ENCODE results near the gene IL6ST.
A peak's percentile ranks its signal among the peaks of the same experiment; 100 is the strongest.

The IL6ST gene

DNA sequence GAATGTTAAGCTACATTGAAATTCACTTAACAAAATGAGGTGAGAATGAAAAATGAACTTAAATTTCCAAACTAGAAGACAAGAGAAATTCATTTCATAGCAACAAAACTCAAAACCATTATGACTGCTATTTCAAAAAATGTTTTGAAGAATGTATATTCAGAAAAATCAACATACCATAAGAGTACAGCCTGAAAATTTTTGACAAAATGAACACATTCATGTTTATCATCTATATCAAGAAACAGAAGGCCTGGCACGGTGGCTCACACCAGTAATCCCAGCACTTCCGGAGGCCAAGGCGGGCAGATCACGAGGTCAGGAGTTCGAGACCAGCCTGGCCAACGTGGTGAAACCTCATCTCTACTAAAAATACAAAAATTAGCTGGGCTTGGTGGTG lies 4.2 kb upstream of the IL6ST start:
- TF ChIP-seq, protein P1, sequence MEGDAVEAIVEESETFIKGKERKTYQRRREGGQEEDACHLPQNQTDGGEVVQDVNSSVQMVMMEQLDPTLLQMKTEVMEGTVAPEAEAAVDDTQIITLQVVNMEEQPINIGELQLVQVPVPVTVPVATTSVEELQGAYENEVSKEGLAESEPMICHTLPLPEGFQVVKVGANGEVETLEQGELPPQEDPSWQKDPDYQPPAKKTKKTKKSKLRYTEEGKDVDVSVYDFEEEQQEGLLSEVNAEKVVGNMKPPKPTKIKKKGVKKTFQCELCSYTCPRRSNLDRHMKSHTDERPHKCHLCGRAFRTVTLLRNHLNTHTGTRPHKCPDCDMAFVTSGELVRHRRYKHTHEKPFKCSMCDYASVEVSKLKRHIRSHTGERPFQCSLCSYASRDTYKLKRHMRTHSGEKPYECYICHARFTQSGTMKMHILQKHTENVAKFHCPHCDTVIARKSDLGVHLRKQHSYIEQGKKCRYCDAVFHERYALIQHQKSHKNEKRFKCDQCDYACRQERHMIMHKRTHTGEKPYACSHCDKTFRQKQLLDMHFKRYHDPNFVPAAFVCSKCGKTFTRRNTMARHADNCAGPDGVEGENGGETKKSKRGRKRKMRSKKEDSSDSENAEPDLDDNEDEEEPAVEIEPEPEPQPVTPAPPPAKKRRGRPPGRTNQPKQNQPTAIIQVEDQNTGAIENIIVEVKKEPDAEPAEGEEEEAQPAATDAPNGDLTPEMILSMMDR (IDR thresholded peaks at IDR 0.05; ENCODE audit: low read depth, low read length, poor library complexity, severe bottlenecking): no peak
- TF ChIP-seq EZH2phosphoT487 (IDR thresholded peaks at IDR 0.05; ENCODE audit: borderline replicate concordance, low read length): no peak
- no peaks in the 10 kb centered on the region for H4K20me1 ChIP-seq (ENCODE audit: control insufficient read depth, insufficient read depth, low read depth, low read length)
- peaks cover 4% of the 10 kb centered on the region; the same call in 1 of the 2 replicates for H3K4me1 ChIP-seq (ENCODE audit: control insufficient read depth, low read length)
- no peak overlapping the region for H3K4me2 ChIP-seq (ENCODE audit: low read length)
- H3K27ac ChIP-seq (ENCODE audit: low read depth, low read length): no peak overlapping the region
- H3K9me2 ChIP-seq (replicated peaks; ENCODE audit: control insufficient read depth, low read length): no peaks in the 10 kb centered on the region
- no peak overlapping the region for H3K4me3 ChIP-seq (ENCODE audit: low read length)
- peaks cover 7% of the 10 kb centered on the region for H3K79me2 ChIP-seq (ENCODE audit: control insufficient read depth, low read length)
- no peaks in the 10 kb centered on the region; the same call in 1 of the 2 replicates for H3K27me3 ChIP-seq (ENCODE audit: control insufficient read depth, low read length)
- no peaks in the 10 kb centered on the region for H3K9me3 ChIP-seq (ENCODE audit: control insufficient read depth, insufficient read depth, low read length)
- 0 out of 2 replicates have a peak, but pooled peaks cover 1% of the 10 kb centered on the region for H3F3A ChIP-seq (ENCODE audit: control insufficient read depth, insufficient read depth)
- H3K36me3 ChIP-seq (ENCODE audit: control insufficient read depth, low read length): no peaks in the 10 kb centered on the region

DNA sequence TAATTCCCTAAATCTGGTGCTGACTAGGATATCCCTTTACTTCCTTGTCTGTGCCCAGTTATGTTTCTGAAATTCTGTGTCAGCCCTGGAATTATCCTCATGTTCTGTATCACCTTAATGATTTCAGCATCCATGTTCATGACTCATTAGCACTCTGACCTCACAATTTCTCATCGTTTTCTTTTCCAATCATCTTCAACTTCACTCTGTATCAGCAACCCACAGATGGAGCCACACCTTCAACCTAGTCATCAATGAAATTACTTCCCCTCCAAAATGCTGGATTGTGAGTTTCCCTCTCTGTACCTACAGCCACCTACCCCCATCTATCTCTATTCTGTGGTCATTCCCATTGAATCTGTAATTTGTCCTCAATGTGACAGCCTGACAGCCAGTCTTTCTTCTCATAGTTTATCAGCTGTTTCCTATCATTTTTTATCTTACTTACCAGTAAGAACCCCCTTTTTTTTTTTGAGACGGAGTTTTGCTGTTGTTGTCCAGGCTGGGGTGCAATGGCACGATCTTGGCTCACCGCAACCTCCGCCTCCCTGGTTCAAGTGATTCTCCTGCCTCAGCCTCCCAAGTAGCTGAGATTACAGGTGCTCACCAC lies 3.1 kb upstream of the IL6ST start:
- H3K4me3 ChIP-seq (ENCODE audit: low read length): no peak overlapping the region
- peaks cover 14% of the 10 kb centered on the region for H3K4me1 ChIP-seq (ENCODE audit: control insufficient read depth, low read length)
- no peak overlapping the region for H3K27ac ChIP-seq (ENCODE audit: low read depth, low read length)
- H4K20me1 ChIP-seq (ENCODE audit: control insufficient read depth, insufficient read depth, low read depth, low read length): no peaks in the 10 kb centered on the region
- no peak overlapping the region for H3K4me2 ChIP-seq (ENCODE audit: low read length)
- peaks cover 19% of the 10 kb centered on the region for H3K79me2 ChIP-seq (ENCODE audit: control insufficient read depth, low read length)
- H3K27me3 ChIP-seq (ENCODE audit: control insufficient read depth, low read length): no peaks in the 10 kb centered on the region; the same call in 1 of the 2 replicates
- H3F3A ChIP-seq (ENCODE audit: control insufficient read depth, insufficient read depth): 0 out of 2 replicates have a peak, but pooled peaks cover 5% of the 10 kb centered on the region
- no peak for TF ChIP-seq EZH2phosphoT487 (IDR thresholded peaks at IDR 0.05; ENCODE audit: borderline replicate concordance, low read length)
- TF ChIP-seq, protein P1 (IDR thresholded peaks at IDR 0.05; ENCODE audit: low read depth, low read length, poor library complexity, severe bottlenecking): no peak
- H3K36me3 ChIP-seq (ENCODE audit: control insufficient read depth, low read length): no peaks in the 10 kb centered on the region
- no peaks in the 10 kb centered on the region for H3K9me3 ChIP-seq (ENCODE audit: control insufficient read depth, insufficient read depth, low read length)
- H3K9me2 ChIP-seq (replicated peaks; ENCODE audit: control insufficient read depth, low read length): no peaks in the 10 kb centered on the region

DNA sequence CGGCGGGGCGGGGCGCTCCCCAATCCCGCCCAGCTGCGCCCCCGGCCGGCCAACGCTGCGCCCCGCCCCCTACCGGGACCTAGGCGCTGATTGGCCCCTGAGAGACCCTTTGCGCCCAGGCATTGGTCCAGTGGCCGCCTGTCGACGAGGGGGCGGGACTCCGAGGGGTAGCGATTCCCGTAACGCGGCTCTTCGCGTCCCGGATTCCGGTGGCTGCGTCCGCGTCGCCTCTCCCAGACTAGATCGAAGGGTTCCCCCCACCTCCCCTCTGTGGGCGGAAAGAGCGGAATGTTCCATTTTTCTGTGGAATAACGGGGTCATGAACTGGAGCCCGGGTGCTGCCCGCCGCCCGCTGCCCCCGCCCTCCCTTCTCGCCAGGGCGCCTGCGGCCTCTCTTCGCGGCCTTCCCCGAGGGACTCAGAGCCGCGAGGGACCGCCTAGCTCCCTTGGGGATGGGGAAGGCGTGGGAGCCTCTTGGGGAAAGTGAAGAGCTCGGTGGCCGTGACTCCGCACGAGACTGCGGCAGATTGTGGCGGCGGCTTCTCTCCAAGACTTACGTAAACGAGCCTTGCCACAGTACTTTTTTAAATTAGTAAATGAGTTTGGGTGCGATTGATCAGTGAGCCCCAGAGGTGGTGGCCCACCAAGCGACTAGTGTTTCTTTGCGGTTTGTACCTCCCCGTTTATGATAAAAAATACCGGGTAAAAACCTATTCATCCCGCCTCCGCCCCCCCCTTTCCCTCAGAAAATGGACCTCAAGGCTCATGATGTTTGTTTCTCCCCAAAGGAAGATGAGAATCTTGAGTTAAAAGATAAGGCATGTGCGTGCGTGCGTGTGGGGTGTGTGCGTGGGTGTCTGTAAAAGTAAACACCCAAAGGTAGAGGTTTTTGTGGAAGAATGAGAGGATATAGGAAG lies 493 bp upstream of the IL6ST start:
- Histone ChIP-seq H3K27ac (ENCODE audit: low read depth, low read length) (peak overlapping the region; percentile 52), H4K20me1 (ENCODE audit: control insufficient read depth, insufficient read depth, low read depth, low read length) (no peaks in the 10 kb centered on the region), H3K4me1 (ENCODE audit: control insufficient read depth, low read length) (peaks cover 14% of the 10 kb centered on the region), H3K4me3 (ENCODE audit: low read length) (peak overlapping the region; percentile 96), H3K79me2 (ENCODE audit: control insufficient read depth, low read length) (peaks cover 40% of the 10 kb centered on the region), H3K36me3 (ENCODE audit: control insufficient read depth, low read length) (no peaks in the 10 kb centered on the region), H3K4me2 (ENCODE audit: low read length) (peak overlapping the region; percentile 89), H3K9me2 (replicated peaks; ENCODE audit: control insufficient read depth, low read length) (no peaks in the 10 kb centered on the region), H3K27me3 (ENCODE audit: control insufficient read depth, low read length) (no peaks in the 10 kb centered on the region), H3F3A (ENCODE audit: control insufficient read depth, insufficient read depth) (peaks cover 5% of the 10 kb centered on the region; the same call in 1 of the 2 replicates), H3K9me3 (ENCODE audit: control insufficient read depth, insufficient read depth, low read length) (no peaks in the 10 kb centered on the region)
- TF ChIP-seq EZH2phosphoT487 (IDR thresholded peaks at IDR 0.05; ENCODE audit: borderline replicate concordance, low read length): no peak
- TF ChIP-seq, protein P1 (IDR thresholded peaks at IDR 0.05; ENCODE audit: low read depth, low read length, poor library complexity, severe bottlenecking): no peak

All from DOHH2 (cell line).